C4-2B (cell line): ENCODE data around the gene FBXL17.

Source experiments
- ZFX ChIP-seq: fragments of 450-650 bp; IDR thresholded peaks from 2 replicates; pipeline ENCODE4 v1.6.1; 2017
- TF ChIP-seq, protein P1 (sequence below): fragments of 450-650 bp; conservative IDR thresholded peaks from 2 replicates; pipeline ENCODE4 v1.5.1; 2017; ENCODE audit warnings: mild to moderate bottlenecking

DNA sequence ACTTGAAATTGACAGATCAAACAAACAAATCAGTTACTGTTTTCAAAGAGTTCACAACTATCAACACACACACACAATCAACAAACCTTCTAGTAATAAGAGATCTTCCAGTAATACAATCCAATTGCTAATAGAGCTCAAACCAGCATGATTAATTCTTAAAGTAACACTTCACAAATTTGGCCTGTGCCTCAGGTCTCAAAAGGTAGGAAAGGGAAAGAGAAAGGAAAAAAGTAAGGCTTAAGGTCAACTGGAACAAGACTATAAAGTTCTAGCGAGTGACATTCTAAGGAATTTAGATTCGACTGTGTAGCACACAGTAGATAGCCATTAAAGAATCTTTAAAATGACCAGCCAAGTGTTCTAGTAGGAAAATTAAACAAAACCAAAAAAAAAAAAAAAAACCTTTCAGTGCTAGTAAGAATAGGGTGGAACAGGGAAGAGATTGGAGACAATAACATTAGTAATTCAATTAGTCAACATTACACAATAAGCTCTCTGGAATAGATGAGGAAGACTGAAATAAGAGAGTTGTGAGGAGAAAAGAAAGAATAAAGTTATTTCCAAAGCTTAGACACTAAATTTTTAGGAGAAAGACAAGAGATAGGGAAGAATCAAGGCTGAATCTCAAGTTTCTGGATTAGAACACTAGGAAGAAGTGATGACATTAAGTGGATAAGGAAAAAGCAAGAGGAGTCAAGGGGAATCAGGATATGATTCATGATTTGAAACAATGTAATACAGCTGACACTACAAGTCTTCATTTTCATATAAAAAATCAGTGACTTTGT, 86.1 kb downstream of the FBXL17 start:
- TF ChIP-seq, protein P1, sequence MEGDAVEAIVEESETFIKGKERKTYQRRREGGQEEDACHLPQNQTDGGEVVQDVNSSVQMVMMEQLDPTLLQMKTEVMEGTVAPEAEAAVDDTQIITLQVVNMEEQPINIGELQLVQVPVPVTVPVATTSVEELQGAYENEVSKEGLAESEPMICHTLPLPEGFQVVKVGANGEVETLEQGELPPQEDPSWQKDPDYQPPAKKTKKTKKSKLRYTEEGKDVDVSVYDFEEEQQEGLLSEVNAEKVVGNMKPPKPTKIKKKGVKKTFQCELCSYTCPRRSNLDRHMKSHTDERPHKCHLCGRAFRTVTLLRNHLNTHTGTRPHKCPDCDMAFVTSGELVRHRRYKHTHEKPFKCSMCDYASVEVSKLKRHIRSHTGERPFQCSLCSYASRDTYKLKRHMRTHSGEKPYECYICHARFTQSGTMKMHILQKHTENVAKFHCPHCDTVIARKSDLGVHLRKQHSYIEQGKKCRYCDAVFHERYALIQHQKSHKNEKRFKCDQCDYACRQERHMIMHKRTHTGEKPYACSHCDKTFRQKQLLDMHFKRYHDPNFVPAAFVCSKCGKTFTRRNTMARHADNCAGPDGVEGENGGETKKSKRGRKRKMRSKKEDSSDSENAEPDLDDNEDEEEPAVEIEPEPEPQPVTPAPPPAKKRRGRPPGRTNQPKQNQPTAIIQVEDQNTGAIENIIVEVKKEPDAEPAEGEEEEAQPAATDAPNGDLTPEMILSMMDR, result no peak
- TF ChIP-seq ZFX, result no peak
